DND-41 (cell line): ENCODE data around the gene PDIA5.

Experiments used
- ATAC-seq: fragments of 200-7000 bp; cut with Tn5 transposase; 3 replicates; pipeline ENCODE4 v1.9.1; 2021; ENCODE audit warnings: low read depth; ENCODE audit not compliant: insufficient read depth
- DNase-seq: peaks from one replicate; pipeline ENCODE4 v3.0.0-alpha.2; 2020
- H2AFZ ChIP-seq: 2 replicates; pipeline ENCODE4 v1.6.0; 2012; ENCODE audit warnings: low read depth, low read length
- H3K27ac ChIP-seq: 2 replicates; pipeline ENCODE4 v1.5.1; 2012; ENCODE audit warnings: low read length, inconsistent platforms
- H3K27me3 ChIP-seq: fragments of 200-600 bp; sonication (generic); 2 replicates; pipeline ENCODE4 v1.6.0; 2012; ENCODE audit warnings: low read length, mild to moderate bottlenecking, inconsistent platforms; ENCODE audit not compliant: insufficient read depth, poor library complexity
- H3K36me3 ChIP-seq: 2 replicates; pipeline ENCODE4 v1.5.1; 2012; ENCODE audit warnings: low read length, inconsistent platforms; ENCODE audit not compliant: insufficient read depth
- H3K4me1 ChIP-seq: 2 replicates; pipeline ENCODE4 v1.5.1; 2012; ENCODE audit warnings: mild to moderate bottlenecking, low read length; ENCODE audit not compliant: insufficient read depth
- H3K4me2 ChIP-seq: 2 replicates; pipeline ENCODE4 v1.6.0; 2012; ENCODE audit warnings: mild to moderate bottlenecking, moderate library complexity, low read length, inconsistent platforms; ENCODE audit not compliant: insufficient read depth
- H3K4me3 ChIP-seq, 2 experiments: fragments of 200-600 bp in 1 of 2; shearing (Covaris generic) in 1 of 2; 2 replicates each; pipeline ENCODE4 v1.5.1; 2012 to 2016; ENCODE audit warnings: inconsistent platforms in 2 of 2, low read length in 2 of 2, mild to moderate bottlenecking in 2 of 2, low read depth in 1 of 2, moderate library complexity in 1 of 2
- H3K79me2 ChIP-seq: 2 replicates; pipeline ENCODE4 v1.6.0; 2012; ENCODE audit warnings: low read length, inconsistent platforms; ENCODE audit not compliant: insufficient read depth
- H3K9ac ChIP-seq: 2 replicates; pipeline ENCODE4 v1.6.0; 2012; ENCODE audit warnings: low read depth, mild to moderate bottlenecking, inconsistent platforms, low read length, moderate library complexity
- H3K9me3 ChIP-seq: 2 replicates; pipeline ENCODE4 v1.5.1; 2012; ENCODE audit warnings: low read length, moderate library complexity, mild to moderate bottlenecking, inconsistent platforms; ENCODE audit not compliant: insufficient read depth, severe bottlenecking
- H4K20me1 ChIP-seq: 2 replicates; pipeline ENCODE4 v1.6.0; 2012; ENCODE audit warnings: low read length; ENCODE audit not compliant: insufficient read depth
- CTCF ChIP-seq: IDR thresholded peaks from 2 replicates; pipeline ENCODE4 v1.5.1; 2012; ENCODE audit warnings: borderline replicate concordance, low read length, moderate library complexity, mild to moderate bottlenecking; ENCODE audit not compliant: poor library complexity, severe bottlenecking; ENCODE audit errors: extremely low read depth
- EZH2 ChIP-seq: IDR thresholded peaks from 3 replicates; pipeline ENCODE4 v1.6.1; 2012; ENCODE audit warnings: borderline replicate concordance, low read depth, mild to moderate bottlenecking, moderate library complexity, low read length, inconsistent platforms; ENCODE audit not compliant: severe bottlenecking

PDIA5 gene

GRCh38 chr3:123099331-123100192, 32.7 kb downstream of the PDIA5 start:
- TF ChIP-seq EZH2 (no peak), CTCF (no peak)
- H3K9ac ChIP-seq: no peak overlapping the region
- no peaks in the 10 kb centered on the region for H3K79me2 ChIP-seq
- H3K4me2 ChIP-seq: no peak overlapping the region
- no peaks in the 10 kb centered on the region for H3K9me3 ChIP-seq
- H3K27me3 ChIP-seq: no peaks in the 10 kb centered on the region
- no peak overlapping the region for H3K27ac ChIP-seq
- peaks cover 61% of the 10 kb centered on the region for H3K36me3 ChIP-seq
- H3K4me1 ChIP-seq: no peaks in the 10 kb centered on the region
- DNase-seq: no peak
- no peak overlapping the region for H2AFZ ChIP-seq
- peaks cover 1% of the 10 kb centered on the region; the same call in 1 of the 2 replicates for H4K20me1 ChIP-seq
- ATAC-seq: no peak
- no peak overlapping the region for H3K4me3 ChIP-seq

GRCh38 chr3:123100193-123100776, 33.5 kb downstream of the PDIA5 start:
- H3K27ac ChIP-seq: no peak overlapping the region
- H2AFZ ChIP-seq: no peak overlapping the region
- no peak for DNase-seq
- H3K4me3 ChIP-seq: no peak overlapping the region
- no peaks in the 10 kb centered on the region for H3K4me1 ChIP-seq
- no peak for ATAC-seq
- no peaks in the 10 kb centered on the region for H3K9me3 ChIP-seq
- H3K4me2 ChIP-seq: no peak overlapping the region
- no peak overlapping the region for H3K9ac ChIP-seq
- no peaks in the 10 kb centered on the region for H3K79me2 ChIP-seq
- no peaks in the 10 kb centered on the region for H3K27me3 ChIP-seq
- TF ChIP-seq EZH2 (no peak), CTCF (no peak)
- peaks cover 67% of the 10 kb centered on the region for H3K36me3 ChIP-seq
- H4K20me1 ChIP-seq: no peaks in the 10 kb centered on the region; the same call in 1 of the 2 replicates

- TF ChIP-seq EZH2: no peak
- H2AFZ ChIP-seq: no peak overlapping the region
- no peak for ATAC-seq
Measured at GRCh38 chr3:123102249-123102648, 35.4 kb downstream of the PDIA5 start.

GRCh38 chr3:123102826-123103225, 36.0 kb downstream of the PDIA5 start:
- no peak overlapping the region for H2AFZ ChIP-seq
- no peaks in the 10 kb centered on the region; the same call in none of the 2 replicates for H4K20me1 ChIP-seq
- H3K4me1 ChIP-seq: no peaks in the 10 kb centered on the region
- ATAC-seq (no peak), DNase-seq (no peak)
- no peaks in the 10 kb centered on the region for H3K27me3 ChIP-seq
- TF ChIP-seq CTCF: no peak
- no peak for TF ChIP-seq EZH2
- H3K4me2 ChIP-seq: no peak overlapping the region
- no peak overlapping the region for H3K9ac ChIP-seq
- H3K27ac ChIP-seq: no peak overlapping the region
- peaks cover 71% of the 10 kb centered on the region for H3K36me3 ChIP-seq
- no peaks in the 10 kb centered on the region for H3K79me2 ChIP-seq
- no peak overlapping the region for H3K4me3 ChIP-seq
- H3K9me3 ChIP-seq: no peaks in the 10 kb centered on the region

More at GRCh38 chr3:123102249-123102648, 35.4 kb downstream of the PDIA5 start:
- H3K4me2 ChIP-seq: no peak overlapping the region
- H3K27ac ChIP-seq: no peak overlapping the region
- no peaks in the 10 kb centered on the region for H3K4me1 ChIP-seq
- no peak overlapping the region for H3K4me3 ChIP-seq
- H3K27me3 ChIP-seq: no peaks in the 10 kb centered on the region
- no peaks in the 10 kb centered on the region; the same call in 1 of the 2 replicates for H4K20me1 ChIP-seq
- H3K9me3 ChIP-seq: no peaks in the 10 kb centered on the region
- no peak for DNase-seq
- H3K9ac ChIP-seq: no peak overlapping the region
- peaks cover 67% of the 10 kb centered on the region for H3K36me3 ChIP-seq
- H3K79me2 ChIP-seq: no peaks in the 10 kb centered on the region
